GM12891 (cell line): ENCODE data around the gene ADGRG1.

Experiments used
- PAX5 ChIP-seq: IDR thresholded peaks from 2 replicates; pipeline ENCODE4 v1.6.1; 2011; ENCODE audit warnings: low read length, moderate library complexity, mild to moderate bottlenecking; ENCODE audit not compliant: insufficient read depth, severe bottlenecking
- POLR2A ChIP-seq: IDR thresholded peaks from 2 replicates; pipeline ENCODE4 v1.6.1; 2011; ENCODE audit warnings: low read depth, low read length, control low read depth
- POLR2AphosphoS5 ChIP-seq: IDR thresholded peaks from 2 replicates; pipeline ENCODE4 v1.6.1; 2011; ENCODE audit warnings: low read depth, low read length, control low read depth
- POU2F2 ChIP-seq: IDR thresholded peaks from 2 replicates; pipeline ENCODE4 v1.6.1; 2011; ENCODE audit warnings: low read depth, mild to moderate bottlenecking, control low read depth, low read length, moderate library complexity
- SPI1 ChIP-seq: IDR thresholded peaks from 2 replicates; pipeline ENCODE4 v1.6.1; 2011; ENCODE audit warnings: low read depth, low read length, control low read depth
- TAF1 ChIP-seq: IDR thresholded peaks from 2 replicates; pipeline ENCODE4 v1.6.1; 2011; ENCODE audit warnings: low read depth, low read length, control low read depth

GRCh38 chr16:57626420-57627170 is 1.8 kb upstream of the ADGRG1 start:
- TF ChIP-seq TAF1 (no peak), POLR2A (no peak), POLR2AphosphoS5 (no peak), SPI1 (no peak), POU2F2 (no peak), PAX5 (no peak)
